IPS-18c (cell line): ENCODE data around the gene POGLUT2.

ENCODE experiments used
- H3K4me3 ChIP-seq: 2 replicates; pipeline ENCODE4 v1.7.0; 2013; ENCODE audit warnings: low read depth, mild to moderate bottlenecking, low read length, moderate library complexity; ENCODE audit not compliant: insufficient read depth
- H3K9me3 ChIP-seq: one replicate; pipeline ENCODE4 v1.6.1; 2013; ENCODE audit warnings: mild to moderate bottlenecking, low read length, moderate library complexity; ENCODE audit not compliant: control insufficient read depth, insufficient read depth

The POGLUT2 gene

DNA sequence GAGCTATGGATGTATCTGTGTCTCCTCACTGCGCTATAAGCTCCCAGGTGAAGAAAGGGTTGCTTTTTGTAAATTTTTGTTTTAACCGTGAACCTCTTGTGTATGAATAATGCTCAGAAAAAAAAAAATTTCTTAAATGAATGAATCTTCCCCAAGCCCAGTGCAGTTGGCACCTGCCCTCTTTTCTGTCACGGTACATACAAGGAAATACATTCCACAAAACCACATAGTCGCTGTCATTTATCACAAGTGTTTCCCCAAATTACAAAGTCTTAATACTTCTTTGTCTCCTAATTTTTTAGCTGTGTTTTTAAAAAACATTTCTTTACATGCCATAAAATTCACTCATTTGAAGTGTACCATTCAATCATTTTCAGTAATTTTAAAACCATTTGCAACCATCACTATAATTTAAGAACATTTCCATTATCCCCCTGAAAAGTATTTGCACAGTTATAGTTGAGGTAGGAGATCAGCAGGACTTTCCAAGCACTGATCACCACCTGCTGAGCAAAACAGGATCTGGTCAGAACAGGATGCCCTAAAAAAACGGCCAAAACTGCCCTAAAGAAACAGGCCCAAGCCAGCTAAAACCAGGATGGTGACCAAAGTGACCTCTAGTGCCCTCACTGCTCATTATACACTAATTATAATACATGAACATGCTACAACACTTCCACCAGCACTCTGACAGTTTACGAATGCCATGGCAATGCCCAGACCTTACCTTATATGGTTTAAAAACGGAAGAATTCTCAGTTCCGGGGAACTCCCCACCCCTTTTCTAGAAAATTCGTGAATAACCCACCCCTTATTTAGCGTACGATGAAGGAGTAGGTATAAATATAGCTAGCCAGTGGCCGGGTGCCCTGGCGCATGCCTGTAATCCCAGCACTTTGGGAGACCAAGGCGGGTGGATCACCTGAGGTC is 23.9 kb downstream of the POGLUT2 start:
- no peak overlapping the region for H3K4me3 ChIP-seq
- H3K9me3 ChIP-seq, result no peaks in the 10 kb centered on the region

DNA sequence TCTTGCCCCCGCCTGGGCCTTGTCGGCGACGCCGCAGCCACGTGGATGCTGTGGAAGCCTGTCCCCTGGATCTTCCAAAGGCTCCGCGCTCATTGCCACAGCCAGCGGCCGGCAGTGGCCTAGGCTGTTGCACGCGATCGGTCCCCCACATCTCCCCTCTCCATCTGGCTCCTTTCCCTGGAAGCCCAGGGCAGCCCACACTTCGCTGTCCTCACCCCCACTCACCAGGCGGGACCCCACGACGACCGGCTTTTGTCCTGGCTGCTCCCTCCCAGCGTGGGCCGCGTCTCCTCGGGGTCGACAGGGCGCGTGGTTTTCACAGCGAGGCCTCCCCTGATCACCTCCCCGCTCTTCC is 24.6 kb downstream of the POGLUT2 start:
- no peaks in the 10 kb centered on the region for H3K9me3 ChIP-seq
- peak overlapping the region; percentile 51; the same call in 1 of the 2 replicates for H3K4me3 ChIP-seq

GRCh38 chr13:102773441-102774213 is 25.1 kb downstream of the POGLUT2 start, which contains the start of gene TEX30:
TSS of gene TEX30 (minus strand) at chr13:102773786. CDS start at chr13:102770026, 3,760 bp downstream.
- Histone ChIP-seq H3K4me3 (peak within 1 kb of the TSS; percentile 51), H3K9me3 (no peaks in the 10 kb centered on the region)

DNA sequence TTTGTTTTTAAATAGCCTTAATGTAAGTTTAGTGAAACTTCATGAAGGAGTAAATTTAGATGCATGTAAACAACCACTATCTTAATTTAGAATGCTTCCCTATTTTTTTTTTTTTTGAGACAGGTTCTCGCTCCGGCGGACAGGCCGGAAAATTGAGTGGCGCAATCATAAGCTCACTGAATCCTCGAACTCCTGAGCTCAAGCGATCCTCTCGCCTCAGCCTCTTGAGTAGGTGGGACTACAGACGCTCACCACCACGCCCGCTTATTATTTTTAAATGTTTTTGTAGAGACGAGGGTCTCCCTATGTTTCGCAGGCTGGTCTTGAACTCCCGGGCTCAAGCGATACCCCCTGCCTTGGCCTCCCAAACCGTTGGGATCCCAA is 26.7 kb downstream of the POGLUT2 start:
- H3K4me3 ChIP-seq, result no peak overlapping the region

DNA sequence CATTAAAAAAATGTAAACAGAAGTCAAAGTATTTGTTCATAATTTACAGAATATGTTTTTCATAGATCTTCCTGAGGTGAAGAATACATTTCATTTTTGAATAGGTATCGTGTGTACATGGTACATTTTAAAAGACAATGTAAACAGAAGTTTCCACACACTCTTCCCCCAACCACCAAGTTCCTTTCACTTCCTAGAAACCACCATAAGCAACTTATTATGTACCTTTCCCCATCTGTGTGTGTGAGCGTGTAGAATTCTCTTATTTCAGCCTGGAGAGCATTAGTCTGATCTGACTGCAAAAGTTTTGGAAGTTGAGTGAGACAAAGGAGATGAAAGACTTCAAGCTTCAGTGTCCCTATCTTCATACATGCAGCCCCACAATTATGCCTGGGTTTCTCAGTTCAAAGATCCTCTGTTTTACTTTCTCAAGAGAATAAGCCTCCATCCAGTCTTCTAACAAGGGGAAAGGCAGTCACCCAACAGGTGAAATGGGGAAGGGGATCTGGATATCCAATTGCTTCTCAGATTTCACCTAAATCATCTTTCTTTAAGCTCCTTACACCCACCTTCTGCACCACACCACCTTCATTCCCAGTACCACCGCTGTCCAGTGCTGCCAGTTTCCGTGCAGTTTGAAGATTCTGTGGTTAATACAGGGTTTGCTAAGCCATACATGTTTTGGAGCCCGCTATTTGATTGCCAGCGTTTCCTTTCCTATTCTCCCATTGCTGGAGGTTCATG is 27.3 kb downstream of the POGLUT2 start:
- Histone ChIP-seq H3K9me3 (no peaks in the 10 kb centered on the region), H3K4me3 (no peak overlapping the region)

More for the DNA sequence above, 26.7 kb downstream of the POGLUT2 start:
- H3K9me3 ChIP-seq, result no peaks in the 10 kb centered on the region

DNA sequence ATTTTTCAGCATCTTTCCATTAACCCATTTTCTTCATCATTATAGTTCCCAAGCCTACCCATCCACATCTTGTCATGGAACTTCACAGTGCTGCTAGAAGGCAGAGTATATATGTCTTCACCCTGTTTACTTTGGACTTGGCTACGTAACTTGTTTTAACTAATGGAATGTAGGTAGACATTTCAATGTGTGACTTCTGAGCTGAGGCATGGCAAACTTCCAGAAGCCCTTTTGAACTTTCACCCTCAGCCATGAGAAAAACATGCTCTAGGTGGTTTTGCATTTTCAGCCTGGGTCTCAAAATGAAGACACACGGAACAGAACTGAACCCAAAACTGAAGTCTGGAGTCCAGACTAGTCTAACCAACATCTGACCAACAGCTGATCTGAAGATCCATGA is 28.3 kb downstream of the POGLUT2 start:
- Histone ChIP-seq H3K4me3 (no peak overlapping the region), H3K9me3 (no peaks in the 10 kb centered on the region)

- H3K4me3 ChIP-seq, result no peak overlapping the region
- H3K9me3 ChIP-seq, result no peaks in the 10 kb centered on the region
Observed at GRCh38 chr13:102769679-102770078, 29.1 kb downstream of the POGLUT2 start.

DNA sequence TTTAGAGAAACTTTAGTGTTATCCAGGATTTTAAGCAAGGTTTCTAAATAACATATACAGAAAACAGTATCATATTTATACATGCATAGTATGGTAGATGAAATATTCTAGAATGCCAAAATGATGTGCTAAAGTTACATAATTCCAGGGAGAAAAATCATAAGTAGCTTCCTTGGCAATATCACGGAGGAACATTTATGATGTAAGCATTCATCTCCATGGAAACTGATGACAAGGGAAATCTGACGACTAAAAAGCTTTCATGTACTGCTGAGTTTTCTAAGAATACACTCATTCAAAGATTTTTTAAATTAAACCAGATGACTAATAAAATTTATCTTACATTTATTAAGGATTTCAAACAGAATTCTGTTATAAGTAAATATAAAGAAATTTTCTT is 29.9 kb downstream of the POGLUT2 start:
- Histone ChIP-seq H3K4me3 (no peak overlapping the region), H3K9me3 (no peaks in the 10 kb centered on the region)

- no peak overlapping the region for H3K4me3 ChIP-seq
- H3K9me3 ChIP-seq, result no peaks in the 10 kb centered on the region
Observed at GRCh38 chr13:102763741-102764140, 35.0 kb downstream of the POGLUT2 start.

GRCh38 chr13:102761071-102761470 is 37.7 kb downstream of the POGLUT2 start:
- H3K9me3 ChIP-seq, result no peaks in the 10 kb centered on the region
- no peak overlapping the region for H3K4me3 ChIP-seq

DNA sequence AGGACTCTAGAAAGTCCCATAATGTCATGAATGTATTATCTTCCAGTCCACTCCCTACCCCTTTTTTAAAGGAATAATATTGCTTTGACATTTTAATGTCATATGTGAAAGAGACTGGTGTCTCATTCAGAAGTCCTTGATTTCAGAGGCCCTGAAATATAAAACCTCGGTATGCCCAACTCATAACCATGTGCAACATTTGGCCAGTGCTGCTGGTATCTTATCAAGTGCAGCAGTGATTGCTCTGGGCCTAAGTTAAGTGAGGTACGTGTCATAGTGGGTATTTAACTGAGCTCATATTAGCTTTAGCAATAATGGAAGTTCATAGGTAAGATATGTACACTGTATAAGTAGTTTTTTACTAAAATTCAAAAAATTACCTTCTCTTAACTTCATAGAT is 39.9 kb downstream of the POGLUT2 start:
- H3K9me3 ChIP-seq, result no peaks in the 10 kb centered on the region
- H3K4me3 ChIP-seq, result no peak overlapping the region

- no peak overlapping the region for H3K4me3 ChIP-seq
Observed at GRCh38 chr13:102757006-102757405, 41.8 kb downstream of the POGLUT2 start.

GRCh38 chr13:102751886-102752285 is 46.9 kb downstream of the POGLUT2 start:
- Histone ChIP-seq H3K4me3 (no peak overlapping the region), H3K9me3 (no peaks in the 10 kb centered on the region)

More at GRCh38 chr13:102757006-102757405, 41.8 kb downstream of the POGLUT2 start:
- H3K9me3 ChIP-seq, result no peaks in the 10 kb centered on the region

DNA sequence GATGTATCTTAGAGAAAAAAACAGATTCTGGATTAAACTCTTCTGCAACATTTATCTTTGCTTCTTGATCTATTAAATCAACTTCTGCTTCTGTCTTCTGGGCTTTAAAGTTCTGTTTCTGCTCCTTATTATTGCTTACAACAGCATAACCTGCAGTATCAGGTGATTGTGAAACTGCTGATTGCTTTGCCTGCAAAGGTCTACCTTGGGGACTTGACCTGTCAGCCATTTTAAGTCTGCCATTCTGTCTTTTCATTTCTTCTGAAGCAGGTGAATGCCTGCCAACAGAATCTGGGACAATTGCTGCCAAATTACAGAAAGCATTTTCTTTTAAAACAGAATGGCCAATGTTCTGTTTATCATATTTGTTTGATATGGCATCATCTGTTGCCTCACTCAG is 56.3 kb downstream of the POGLUT2 start:
- Histone ChIP-seq H3K9me3 (no peaks in the 10 kb centered on the region), H3K4me3 (no peak overlapping the region)

DNA sequence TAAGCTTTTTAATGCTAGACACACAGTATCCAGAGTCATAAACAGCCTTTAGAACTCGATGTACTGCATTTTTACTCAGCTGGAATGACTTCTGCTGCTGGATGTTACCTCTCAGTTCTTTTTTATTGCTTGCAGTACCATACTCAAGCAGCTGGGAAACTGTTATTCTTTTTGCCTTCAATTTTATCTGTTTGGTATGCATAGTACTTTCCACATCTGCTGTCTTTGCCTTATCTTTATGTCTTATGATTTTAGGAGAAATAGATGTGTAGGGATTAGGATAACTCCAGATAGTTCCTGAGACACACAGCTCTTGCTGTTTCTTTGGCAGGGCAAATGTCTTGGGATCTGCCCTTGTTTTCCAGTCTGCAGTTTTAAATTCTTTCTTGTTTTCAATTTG is 56.7 kb downstream of the POGLUT2 start:
- Histone ChIP-seq H3K9me3 (no peaks in the 10 kb centered on the region), H3K4me3 (no peak overlapping the region)
